ENCODE measurements around the gene FRMD3.

FRMD3 gene

GRCh38 chr9:83431101-83432060 lies 106.8 kb downstream of the FRMD3 start:
- no peak for FAIRE-seq

- FAIRE-seq, result no peak
Observed at GRCh38 chr9:83430681-83431080, 107.5 kb downstream of the FRMD3 start.

- no peak for FAIRE-seq
Observed at GRCh38 chr9:83429229-83429628, 109.0 kb downstream of the FRMD3 start.

- FAIRE-seq, result no peak
Observed at GRCh38 chr9:83425240-83425639, 113.0 kb downstream of the FRMD3 start.

- FAIRE-seq, result no peak
Observed at GRCh38 chr9:83424831-83425230, 113.4 kb downstream of the FRMD3 start.

- FAIRE-seq, result no peak
Observed at GRCh38 chr9:83423815-83424707, 114.1 kb downstream of the FRMD3 start.

GRCh38 chr9:83422527-83422926 lies 115.7 kb downstream of the FRMD3 start:
- no peak for FAIRE-seq

GRCh38 chr9:83420486-83420885 lies 117.7 kb downstream of the FRMD3 start:
- no peak for FAIRE-seq

GRCh38 chr9:83419961-83420360 lies 118.2 kb downstream of the FRMD3 start:
- FAIRE-seq, result no peak

GRCh38 chr9:83418283-83418682 lies 119.9 kb downstream of the FRMD3 start:
- FAIRE-seq, result no peak

GRCh38 chr9:83413367-83413766 lies 124.8 kb downstream of the FRMD3 start:
- FAIRE-seq, result no peak

GRCh38 chr9:83410701-83411100 lies 127.5 kb downstream of the FRMD3 start:
- FAIRE-seq, result no peak

- FAIRE-seq, result no peak
Observed at GRCh38 chr9:83406921-83407320, 131.3 kb downstream of the FRMD3 start.

- no peak for FAIRE-seq
Observed at GRCh38 chr9:83405759-83406158, 132.4 kb downstream of the FRMD3 start.

- no peak for FAIRE-seq
Observed at GRCh38 chr9:83403527-83404238, 134.5 kb downstream of the FRMD3 start.

- FAIRE-seq, result no peak
Observed at GRCh38 chr9:83401328-83401900, 136.8 kb downstream of the FRMD3 start.

GRCh38 chr9:83396813-83397212 lies 141.4 kb downstream of the FRMD3 start:
- FAIRE-seq, result no peak

GRCh38 chr9:83396342-83396741 lies 141.9 kb downstream of the FRMD3 start:
- no peak for FAIRE-seq

GRCh38 chr9:83392228-83392627 lies 146.0 kb downstream of the FRMD3 start:
- FAIRE-seq, result no peak

- FAIRE-seq, result no peak
Observed at GRCh38 chr9:83388346-83388745, 149.9 kb downstream of the FRMD3 start.

- no peak for FAIRE-seq
Observed at GRCh38 chr9:83387401-83388185, 150.6 kb downstream of the FRMD3 start.

- FAIRE-seq, result no peak
Observed at GRCh38 chr9:83385317-83385716, 152.9 kb downstream of the FRMD3 start.
